Measurements from ENCODE around the gene REXO5. TPM values are rescaled to one million over a fixed set of nuclear protein-coding genes. Genes with fewer than 3 reads are reported as not detected.
"Not testable (repeated sequence)": the region's sequence is repeated elsewhere in the genome, so short reads cannot be mapped to it uniquely, and the experiment has no call there.

REXO5 gene
- total RNA-seq, 1 donor from 2014 or later: 10.2 TPM

GRCh38 chr16:20850981-20851380 is 44.7 kb downstream of the REXO5 start:
- no peak for DNase-seq

- DNase-seq: peak; percentile 90
These were observed 45.3 kb downstream of the REXO5 start for GRCh38 chr16:20851601-20852000.

GRCh38 chr16:20853143-20853542 is 46.8 kb downstream of the REXO5 start:
- no peak for DNase-seq

- no peak for DNase-seq
These were observed 47.8 kb downstream of the REXO5 start for GRCh38 chr16:20853981-20854620.

GRCh38 chr16:20854963-20855362 is 48.6 kb downstream of the REXO5 start:
- no peak for DNase-seq

- no peak for DNase-seq
These were observed 51.0 kb downstream of the REXO5 start for GRCh38 chr16:20857281-20857680.

- DNase-seq: no peak
These were observed 52.9 kb downstream of the REXO5 start for GRCh38 chr16:20859229-20859628.

- DNase-seq: no peak
These were observed 53.4 kb downstream of the REXO5 start for GRCh38 chr16:20859699-20860098.

GRCh38 chr16:20860361-20860760 is 54.0 kb downstream of the REXO5 start:
- DNase-seq: no peak

GRCh38 chr16:20860995-20861394 is 54.7 kb downstream of the REXO5 start:
- not testable (repeated sequence) for DNase-seq

- no peak for DNase-seq
These were observed 56.0 kb downstream of the REXO5 start for GRCh38 chr16:20862162-20862960.

- DNase-seq: not testable (repeated sequence)
These were observed 58.0 kb downstream of the REXO5 start for GRCh38 chr16:20864376-20864775.

- DNase-seq: peak; percentile 26
These were observed 59.2 kb downstream of the REXO5 start for GRCh38 chr16:20865420-20866131.

- no peak for DNase-seq
These were observed 59.9 kb downstream of the REXO5 start for GRCh38 chr16:20866145-20866772.

GRCh38 chr16:20866801-20867200 is 60.5 kb downstream of the REXO5 start:
- no peak for DNase-seq

GRCh38 chr16:20867585-20867984 is 61.3 kb downstream of the REXO5 start:
- DNase-seq: no peak

- peak; percentile 66 for DNase-seq
These were observed 62.6 kb downstream of the REXO5 start for GRCh38 chr16:20868890-20869289.

- DNase-seq: no peak
These were observed 63.9 kb downstream of the REXO5 start for GRCh38 chr16:20870122-20870820.

GRCh38 chr16:20871258-20871657 is 64.9 kb downstream of the REXO5 start:
- DNase-seq: no peak

GRCh38 chr16:20871941-20872815 is 65.9 kb downstream of the REXO5 start:
- no peak for DNase-seq

GRCh38 chr16:20873331-20873730 is 67.0 kb downstream of the REXO5 start:
- no peak for DNase-seq

Measured in tongue (tissue), 2 donors.